GM23338 (cell line): ENCODE measurements around the gene GREB1L.

Source experiments
- CREB1 ChIP-seq: fragments of 250-450 bp; sonication (Bioruptor Pico); IDR thresholded peaks from 2 replicates; pipeline ENCODE4 v1.5.0; 2020; ENCODE audit warnings: low read depth, mild to moderate bottlenecking, moderate library complexity
- EZH2 ChIP-seq: fragments of 200-600 bp; sonication (generic); IDR thresholded peaks from one replicate; pipeline ENCODE4 v1.8.0; 2017; ENCODE audit warnings: antibody characterized with exemption, mild to moderate bottlenecking, low read depth; ENCODE audit not compliant: unreplicated experiment
- EZH2phosphoT487 ChIP-seq: fragments of 200-600 bp; sonication (generic); IDR thresholded peaks from one replicate; pipeline ENCODE4 v1.8.1; 2018; ENCODE audit warnings: antibody characterized with exemption; ENCODE audit not compliant: unreplicated experiment
- POLR2AphosphoS5 ChIP-seq: IDR thresholded peaks from 2 replicates; pipeline ENCODE4 v1.6.1; 2016; ENCODE audit warnings: antibody characterized with exemption, low read depth
- REST ChIP-seq: IDR thresholded peaks from one replicate; pipeline ENCODE4 v1.6.1; 2018; ENCODE audit warnings: antibody characterized with exemption; ENCODE audit not compliant: unreplicated experiment
- ZNF114 ChIP-seq: fragments of 250-450 bp; sonication (Bioruptor Pico); IDR thresholded peaks from 2 replicates; pipeline ENCODE4 v1.5.0; 2020; ENCODE audit warnings: mild to moderate bottlenecking, moderate library complexity
- TF ChIP-seq, protein P1 (sequence below), 2 experiments: fragments of 200-600 bp in 1 of 2; sonication (generic) in 1 of 2; conservative IDR thresholded peaks; 2 replicates each; pipeline versions ENCODE4 v1.5.1 to v1.6.1; 2016 to 2017; ENCODE audit warnings: antibody characterized with exemption in 2 of 2, low read depth in 2 of 2, mild to moderate bottlenecking in 2 of 2, moderate library complexity in 1 of 2

- TF ChIP-seq EZH2phosphoT487: no peak
- TF ChIP-seq, protein P1, sequence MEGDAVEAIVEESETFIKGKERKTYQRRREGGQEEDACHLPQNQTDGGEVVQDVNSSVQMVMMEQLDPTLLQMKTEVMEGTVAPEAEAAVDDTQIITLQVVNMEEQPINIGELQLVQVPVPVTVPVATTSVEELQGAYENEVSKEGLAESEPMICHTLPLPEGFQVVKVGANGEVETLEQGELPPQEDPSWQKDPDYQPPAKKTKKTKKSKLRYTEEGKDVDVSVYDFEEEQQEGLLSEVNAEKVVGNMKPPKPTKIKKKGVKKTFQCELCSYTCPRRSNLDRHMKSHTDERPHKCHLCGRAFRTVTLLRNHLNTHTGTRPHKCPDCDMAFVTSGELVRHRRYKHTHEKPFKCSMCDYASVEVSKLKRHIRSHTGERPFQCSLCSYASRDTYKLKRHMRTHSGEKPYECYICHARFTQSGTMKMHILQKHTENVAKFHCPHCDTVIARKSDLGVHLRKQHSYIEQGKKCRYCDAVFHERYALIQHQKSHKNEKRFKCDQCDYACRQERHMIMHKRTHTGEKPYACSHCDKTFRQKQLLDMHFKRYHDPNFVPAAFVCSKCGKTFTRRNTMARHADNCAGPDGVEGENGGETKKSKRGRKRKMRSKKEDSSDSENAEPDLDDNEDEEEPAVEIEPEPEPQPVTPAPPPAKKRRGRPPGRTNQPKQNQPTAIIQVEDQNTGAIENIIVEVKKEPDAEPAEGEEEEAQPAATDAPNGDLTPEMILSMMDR (conservative IDR thresholded peaks at IDR 0.05; ENCODE audit: low read depth in 2 of 2): no peak
- no peak for TF ChIP-seq POLR2AphosphoS5
- no peak for TF ChIP-seq REST
- TF ChIP-seq EZH2: no peak
- TF ChIP-seq ZNF114 (CRISPR knock-in tag): no peak
- no peak for TF ChIP-seq CREB1 (CRISPR knock-in tag)
Measured at GRCh38 chr18:21303895-21304294, 61.9 kb downstream of the GREB1L start.
